GM12873 (cell line): ENCODE results near the gene CDO1.

Source experiments
- TF ChIP-seq, protein P1 (sequence below): IDR thresholded peaks from 2 replicates; pipeline ENCODE4 v1.5.1; 2012; ENCODE audit warnings: low read depth, mild to moderate bottlenecking, moderate library complexity, low read length, control low read depth; ENCODE audit not compliant: insufficient read depth; ENCODE audit errors: missing control alignments

Gene CDO1

DNA sequence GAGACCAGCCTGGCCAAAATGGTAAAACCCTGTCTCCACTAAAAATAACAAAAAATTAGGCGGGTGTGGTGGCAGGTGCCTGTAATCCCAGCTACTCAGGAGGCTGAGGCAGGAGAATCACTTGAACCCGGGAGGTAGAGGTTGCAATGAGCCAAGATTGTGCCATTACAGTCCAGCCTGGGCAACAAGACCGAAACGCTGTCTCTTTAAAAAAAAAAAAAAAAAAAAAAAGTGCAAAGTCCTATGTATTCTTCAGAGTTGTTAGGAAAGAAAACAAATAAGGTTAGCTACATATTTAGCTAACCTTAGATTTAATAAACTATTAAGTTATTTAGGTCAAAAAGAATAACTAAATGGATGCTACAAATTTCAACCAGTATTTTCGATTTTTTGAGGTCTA lies 13.5 kb upstream of the CDO1 start:
- TF ChIP-seq, protein P1, sequence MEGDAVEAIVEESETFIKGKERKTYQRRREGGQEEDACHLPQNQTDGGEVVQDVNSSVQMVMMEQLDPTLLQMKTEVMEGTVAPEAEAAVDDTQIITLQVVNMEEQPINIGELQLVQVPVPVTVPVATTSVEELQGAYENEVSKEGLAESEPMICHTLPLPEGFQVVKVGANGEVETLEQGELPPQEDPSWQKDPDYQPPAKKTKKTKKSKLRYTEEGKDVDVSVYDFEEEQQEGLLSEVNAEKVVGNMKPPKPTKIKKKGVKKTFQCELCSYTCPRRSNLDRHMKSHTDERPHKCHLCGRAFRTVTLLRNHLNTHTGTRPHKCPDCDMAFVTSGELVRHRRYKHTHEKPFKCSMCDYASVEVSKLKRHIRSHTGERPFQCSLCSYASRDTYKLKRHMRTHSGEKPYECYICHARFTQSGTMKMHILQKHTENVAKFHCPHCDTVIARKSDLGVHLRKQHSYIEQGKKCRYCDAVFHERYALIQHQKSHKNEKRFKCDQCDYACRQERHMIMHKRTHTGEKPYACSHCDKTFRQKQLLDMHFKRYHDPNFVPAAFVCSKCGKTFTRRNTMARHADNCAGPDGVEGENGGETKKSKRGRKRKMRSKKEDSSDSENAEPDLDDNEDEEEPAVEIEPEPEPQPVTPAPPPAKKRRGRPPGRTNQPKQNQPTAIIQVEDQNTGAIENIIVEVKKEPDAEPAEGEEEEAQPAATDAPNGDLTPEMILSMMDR: no peak

DNA sequence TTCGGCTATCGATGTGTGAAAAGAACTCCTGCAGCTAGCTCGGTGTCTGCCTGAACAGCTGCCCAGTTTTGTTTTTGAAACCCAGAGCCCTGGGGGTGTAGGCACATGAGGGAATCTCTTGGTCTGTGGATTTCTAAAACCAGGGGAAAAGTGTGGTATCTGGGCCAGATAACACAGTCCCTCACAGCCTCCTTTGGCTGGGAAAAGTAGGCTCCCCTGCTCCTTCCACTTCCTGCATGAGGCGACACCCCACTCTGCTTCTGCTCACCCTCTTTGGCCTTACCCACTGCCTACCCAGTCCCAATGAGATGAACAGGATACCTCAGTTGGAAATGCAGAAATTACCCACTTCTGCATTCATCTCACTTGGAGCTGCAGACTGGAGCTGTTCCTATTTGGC lies 9.5 kb upstream of the CDO1 start:
- TF ChIP-seq, protein P1: no peak

DNA sequence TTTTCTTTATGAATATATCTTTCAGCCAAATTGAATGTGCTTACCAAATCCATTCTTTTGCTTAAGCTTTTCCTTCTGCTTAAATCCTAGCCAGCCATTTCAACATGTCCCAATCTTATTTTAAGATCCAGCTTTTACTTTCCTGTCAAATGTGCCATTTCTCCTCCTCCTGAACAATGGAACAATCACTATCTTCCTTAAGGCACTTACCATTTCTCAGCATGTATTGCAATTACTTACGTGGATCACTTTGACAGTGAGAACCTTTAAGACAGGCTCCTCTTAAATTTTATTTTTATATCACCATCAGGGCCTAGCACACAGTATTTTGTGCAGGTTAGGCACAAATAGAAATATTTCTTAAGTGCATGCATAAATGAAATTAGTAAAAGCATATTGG lies 4.4 kb upstream of the CDO1 start:
- TF ChIP-seq, protein P1: no peak

DNA sequence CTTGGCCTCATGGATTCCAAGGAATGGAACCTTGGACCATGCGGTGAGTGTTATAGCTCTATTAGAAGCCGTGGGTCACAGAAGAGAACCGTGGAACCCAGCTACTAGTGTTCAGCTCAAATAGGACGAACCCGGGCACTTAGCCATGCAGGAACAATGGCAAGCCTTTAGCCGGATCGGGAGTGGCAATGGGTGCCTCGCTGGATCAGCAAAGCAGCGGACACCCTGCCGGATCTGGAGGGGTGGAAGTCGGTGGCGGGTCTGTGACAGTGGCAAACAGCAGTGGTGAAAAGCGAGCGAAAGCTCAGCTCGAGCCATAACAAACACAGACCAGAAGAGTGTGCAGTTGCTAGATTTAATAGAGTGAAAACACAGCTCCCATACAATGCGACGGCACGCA lies 2.4 kb upstream of the CDO1 start:
- TF ChIP-seq, protein P1: no peak

DNA sequence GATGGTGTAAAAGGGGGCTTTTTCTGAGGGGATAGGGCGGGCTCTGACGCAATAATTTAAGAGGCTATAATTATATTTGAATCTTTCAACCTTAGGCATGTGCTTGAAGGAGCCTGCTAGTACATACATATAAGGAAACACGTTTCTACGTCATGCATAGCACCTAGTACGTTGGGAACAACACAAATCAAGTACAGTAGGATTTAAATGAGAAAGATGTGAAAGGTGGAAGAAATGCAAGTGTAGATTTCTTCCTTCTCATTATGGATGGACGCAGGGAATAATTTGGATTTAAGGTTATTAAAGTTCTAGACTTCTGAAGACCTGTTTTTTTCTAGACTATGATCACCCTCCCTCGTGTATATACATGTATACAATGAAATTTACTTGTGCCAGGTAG lies 927 bp upstream of the CDO1 start:
- TF ChIP-seq, protein P1: no peak

DNA sequence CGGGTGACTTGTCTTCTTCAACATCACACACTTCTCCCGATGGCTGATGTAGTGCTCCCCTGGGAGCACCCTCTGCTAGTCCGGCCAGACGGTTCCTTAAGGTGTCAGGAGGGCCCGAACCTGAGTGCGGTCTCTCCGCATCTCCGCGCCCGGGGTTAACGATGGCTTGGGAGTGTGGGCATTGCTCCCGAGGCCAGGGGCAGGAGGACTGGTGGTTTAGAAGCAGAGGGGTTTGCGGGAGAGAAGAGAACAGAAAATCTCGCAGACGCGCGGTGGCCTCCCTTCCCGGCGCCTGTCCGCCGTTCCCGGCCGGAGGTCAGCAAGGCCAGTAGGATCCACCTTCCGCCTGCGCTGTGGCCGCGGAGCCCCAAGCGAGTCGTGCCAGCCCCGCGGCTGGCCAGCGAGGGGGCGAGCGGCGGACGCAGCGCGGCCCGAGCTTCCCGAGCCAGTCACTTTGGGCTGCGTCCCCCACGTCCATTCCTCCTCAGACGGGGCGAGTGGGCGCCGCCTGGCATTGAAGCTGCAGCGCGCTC lies 700 bp downstream of the CDO1 start:
- TF ChIP-seq, protein P1: no peak

DNA sequence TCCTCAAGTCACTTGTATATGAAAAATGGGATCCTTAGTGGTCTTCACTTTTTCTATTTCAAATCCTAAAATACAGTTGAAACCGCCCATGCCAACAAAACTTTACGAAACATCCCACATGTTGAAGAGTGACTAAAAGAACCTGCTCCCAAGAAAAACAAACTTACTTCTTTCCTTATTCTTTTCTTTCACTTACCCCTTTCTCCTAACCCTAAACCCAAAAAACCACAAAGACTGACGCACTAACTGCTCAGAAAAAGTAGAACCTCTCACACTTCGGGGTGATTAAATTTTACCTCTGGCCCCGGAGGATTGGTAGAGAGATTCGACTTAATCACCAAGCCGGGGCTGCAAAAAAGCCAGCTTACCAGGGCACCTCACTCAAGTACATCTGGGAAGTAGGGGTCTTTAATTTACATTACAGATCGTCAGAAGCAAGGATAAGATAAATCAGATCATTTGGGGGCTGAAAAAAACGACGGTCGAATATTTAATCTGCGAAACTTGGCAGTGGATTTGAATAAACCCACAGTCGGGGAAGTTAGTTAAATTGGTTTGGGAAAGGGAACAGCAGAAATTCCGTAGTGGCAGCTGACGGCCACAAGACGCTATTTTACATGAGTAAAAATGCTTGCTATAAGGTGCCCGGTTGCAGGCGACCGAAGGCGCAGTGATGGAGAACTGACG lies 1.3 kb downstream of the CDO1 start:
- TF ChIP-seq, protein P1: no peak
